Body of pancreas (tissue), 4 donors: ENCODE results near the gene FAM90A26.
"Not testable (repeated sequence)": the region's sequence is repeated elsewhere in the genome, so short reads cannot be mapped to it uniquely, and the experiment has no call there.

ENCODE experiments used
- POLR2A ChIP-seq, 3 donors: fragments of 450-650 bp; IDR thresholded peaks; one replicate each; pipeline ENCODE4 v1.6.1; 2016; ENCODE audit warnings: antibody characterized with exemption in 3 of 3, mild to moderate bottlenecking in 2 of 3
- TF ChIP-seq, protein P1 (sequence below), 7 experiments: fragments of 450-650 bp in 4 of 7; fragments of 200-600 bp in 3 of 7; sonication (generic) in 3 of 7; IDR thresholded peaks; one replicate each; pipeline ENCODE4 v1.5.1; 2016 to 2019; ENCODE audit warnings: antibody characterized with exemption in 7 of 7

DNA sequence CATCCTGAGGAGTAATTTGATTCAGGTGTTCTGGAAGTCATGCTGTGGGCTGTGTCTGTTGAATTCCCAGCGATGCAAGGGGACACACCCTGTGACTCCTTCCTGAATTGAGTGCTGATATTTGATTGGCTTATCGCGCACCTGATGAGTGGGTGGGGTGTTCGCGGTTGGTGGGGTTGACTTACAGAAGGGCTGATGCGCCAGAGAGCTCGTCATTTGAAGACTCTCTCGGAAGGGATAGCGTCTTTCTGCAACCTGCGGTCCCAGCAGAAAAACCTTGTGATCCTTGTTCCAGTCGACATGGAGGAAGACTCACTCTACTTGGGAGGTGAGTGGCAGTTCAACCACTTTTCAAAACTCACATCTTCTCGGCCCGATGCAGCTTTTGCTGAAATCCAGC is 49.6 kb downstream of the FAM90A26 start, which contains the start of gene USP17L12:
- TF ChIP-seq, protein P1, sequence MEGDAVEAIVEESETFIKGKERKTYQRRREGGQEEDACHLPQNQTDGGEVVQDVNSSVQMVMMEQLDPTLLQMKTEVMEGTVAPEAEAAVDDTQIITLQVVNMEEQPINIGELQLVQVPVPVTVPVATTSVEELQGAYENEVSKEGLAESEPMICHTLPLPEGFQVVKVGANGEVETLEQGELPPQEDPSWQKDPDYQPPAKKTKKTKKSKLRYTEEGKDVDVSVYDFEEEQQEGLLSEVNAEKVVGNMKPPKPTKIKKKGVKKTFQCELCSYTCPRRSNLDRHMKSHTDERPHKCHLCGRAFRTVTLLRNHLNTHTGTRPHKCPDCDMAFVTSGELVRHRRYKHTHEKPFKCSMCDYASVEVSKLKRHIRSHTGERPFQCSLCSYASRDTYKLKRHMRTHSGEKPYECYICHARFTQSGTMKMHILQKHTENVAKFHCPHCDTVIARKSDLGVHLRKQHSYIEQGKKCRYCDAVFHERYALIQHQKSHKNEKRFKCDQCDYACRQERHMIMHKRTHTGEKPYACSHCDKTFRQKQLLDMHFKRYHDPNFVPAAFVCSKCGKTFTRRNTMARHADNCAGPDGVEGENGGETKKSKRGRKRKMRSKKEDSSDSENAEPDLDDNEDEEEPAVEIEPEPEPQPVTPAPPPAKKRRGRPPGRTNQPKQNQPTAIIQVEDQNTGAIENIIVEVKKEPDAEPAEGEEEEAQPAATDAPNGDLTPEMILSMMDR (IDR thresholded peaks at IDR 0.05) = not testable (repeated sequence)
- TF ChIP-seq POLR2A (IDR thresholded peaks at IDR 0.05) = not testable (repeated sequence)
